NOMO-1 treated with dmso at 0.1 percent for 144 hours (cell line): Measurements from ENCODE around the gene HLA-DMB.

ENCODE experiments used
- DNase-seq: peaks from one replicate; lab custom pipeline; 2025; ENCODE audit not compliant: unreplicated experiment; lab: John Stamatoyannopoulos, UW

The HLA-DMB gene

DNA sequence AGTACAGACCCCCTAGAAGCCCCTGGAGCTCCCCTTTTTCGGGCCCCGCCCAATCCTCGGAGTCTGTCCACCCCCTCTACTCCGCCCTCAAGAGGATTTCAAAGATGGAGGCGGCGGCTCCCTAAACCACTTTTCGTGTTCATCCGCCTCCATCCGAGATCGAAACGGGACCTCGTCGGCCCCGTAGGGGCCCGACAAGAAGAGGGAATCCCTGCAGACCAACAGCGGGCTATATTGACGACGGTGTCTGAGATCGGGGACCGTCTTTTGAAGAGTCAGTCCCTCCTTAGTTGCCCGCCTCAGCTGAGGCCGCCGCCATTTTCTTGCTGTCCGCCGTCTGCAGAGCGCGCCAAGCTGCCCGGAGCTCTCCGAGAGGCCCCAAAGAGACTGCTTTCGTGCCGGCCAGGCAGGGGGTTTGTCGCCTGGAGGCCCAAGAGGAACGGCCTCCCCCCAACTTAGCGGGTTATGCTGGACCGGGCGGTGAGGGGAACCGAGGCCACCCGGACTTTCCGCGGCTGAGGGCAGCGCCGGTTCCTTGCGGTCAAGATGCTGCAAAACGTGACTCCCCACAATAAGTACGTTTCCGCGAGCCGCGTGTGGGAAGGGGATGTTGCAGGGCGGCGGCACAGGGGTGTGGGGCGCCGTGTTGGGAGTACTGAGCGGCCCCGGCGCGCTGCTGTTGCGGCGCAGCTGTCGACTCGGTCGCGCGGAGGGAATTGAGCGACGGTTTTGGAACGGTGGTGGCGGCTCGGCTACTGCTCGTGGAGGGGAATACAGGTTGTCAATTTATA lies 31.7 kb upstream of the HLA-DMB start:
- peak; percentile 88 for DNase-seq

DNA sequence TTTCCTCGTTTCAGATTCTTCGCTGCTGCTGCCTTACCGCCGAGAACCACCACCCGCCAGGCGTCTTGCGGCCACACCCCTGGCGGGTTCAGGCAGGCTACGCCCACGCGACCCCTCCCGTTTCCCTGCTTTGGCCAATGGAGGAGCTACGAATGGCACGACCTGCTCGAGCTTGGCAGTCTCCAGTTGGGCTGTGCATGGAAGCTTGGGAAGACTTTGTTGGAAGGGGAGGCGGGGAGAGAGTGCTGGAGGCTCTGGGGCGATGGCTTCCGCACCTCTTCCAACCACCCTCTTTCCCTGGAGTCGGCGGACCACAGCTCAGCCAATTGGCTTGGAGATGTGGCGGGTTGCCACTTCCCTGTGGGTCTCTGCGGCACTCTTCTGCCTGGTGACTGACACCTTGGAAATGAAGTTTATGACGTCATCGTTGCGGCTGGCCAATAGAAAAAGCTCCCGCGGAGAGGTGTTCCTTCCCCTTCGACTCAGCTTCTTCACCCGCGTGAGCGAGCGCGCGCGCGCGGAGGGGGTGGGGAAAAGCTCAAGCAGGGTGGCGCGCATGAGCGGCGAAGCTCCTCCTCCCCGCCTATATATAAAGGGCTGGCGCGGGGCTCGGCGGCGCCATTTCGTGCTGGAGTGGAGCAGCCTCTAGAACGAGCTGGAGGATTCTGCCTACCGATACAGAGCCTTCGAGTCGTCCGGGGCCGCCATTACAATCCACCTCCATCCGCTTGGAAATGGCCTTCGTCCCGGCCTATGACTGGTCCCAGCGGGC lies 30.9 kb upstream of the HLA-DMB start:
- DNase-seq, result peak; percentile 100

DNA sequence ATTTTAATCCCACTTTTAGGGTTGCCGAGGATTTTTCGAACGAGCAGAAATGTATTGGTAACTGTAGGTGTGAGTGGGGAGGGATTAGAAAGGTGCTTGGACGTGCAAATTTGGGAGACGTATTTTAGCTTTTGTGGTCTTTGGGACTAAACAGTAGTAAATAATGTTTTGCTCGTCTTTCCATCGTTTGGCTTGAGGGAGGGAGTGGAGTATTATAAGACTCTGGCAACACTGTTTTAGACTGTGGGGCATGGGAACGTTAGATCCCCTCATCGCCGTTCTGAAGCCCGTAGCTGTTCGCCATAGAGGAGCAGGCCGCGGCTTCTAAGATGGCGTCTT lies 30.4 kb upstream of the HLA-DMB start:
- no peak for DNase-seq

DNA sequence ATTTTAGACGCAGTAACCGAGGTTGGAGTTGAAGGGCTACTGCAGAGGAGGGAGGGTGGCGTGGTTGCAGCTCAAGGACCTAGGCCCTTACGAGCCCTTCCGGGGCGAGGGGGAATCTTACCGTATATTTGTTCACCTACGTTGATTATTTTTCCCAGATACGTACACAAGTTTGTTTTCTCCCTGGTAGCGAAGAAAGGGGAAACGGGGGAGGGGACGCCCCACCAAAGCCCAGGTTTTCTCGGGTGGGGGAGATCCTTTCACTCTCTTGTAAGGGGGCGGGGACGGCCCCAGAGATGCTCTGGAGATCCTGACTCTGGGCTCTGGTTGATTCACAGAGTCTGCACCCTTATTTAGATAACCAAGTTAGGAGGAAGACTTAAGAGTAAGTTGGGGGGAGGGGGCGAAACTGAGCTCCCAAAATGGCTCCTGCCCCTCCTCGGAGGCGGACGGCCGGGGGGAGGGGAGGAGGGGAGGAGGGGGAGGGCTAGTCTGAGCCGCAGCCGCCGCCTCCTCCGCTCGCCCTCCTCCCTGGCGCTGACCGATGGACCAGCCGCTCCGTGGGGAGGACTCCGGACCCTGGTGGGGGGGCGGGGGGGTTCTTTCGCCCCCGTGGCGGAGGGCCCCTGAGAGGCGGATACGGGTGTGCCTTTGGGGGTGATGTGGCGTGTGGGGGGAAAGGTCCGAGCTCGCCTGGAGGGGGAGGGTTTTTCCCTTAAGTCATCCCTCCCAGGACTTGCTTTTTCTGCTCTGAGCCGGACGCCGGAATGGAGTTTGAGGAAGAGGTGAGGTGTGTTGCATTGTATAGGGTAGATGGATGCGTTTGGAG lies 29.8 kb upstream of the HLA-DMB start:
- DNase-seq, result peak; percentile 60

DNA sequence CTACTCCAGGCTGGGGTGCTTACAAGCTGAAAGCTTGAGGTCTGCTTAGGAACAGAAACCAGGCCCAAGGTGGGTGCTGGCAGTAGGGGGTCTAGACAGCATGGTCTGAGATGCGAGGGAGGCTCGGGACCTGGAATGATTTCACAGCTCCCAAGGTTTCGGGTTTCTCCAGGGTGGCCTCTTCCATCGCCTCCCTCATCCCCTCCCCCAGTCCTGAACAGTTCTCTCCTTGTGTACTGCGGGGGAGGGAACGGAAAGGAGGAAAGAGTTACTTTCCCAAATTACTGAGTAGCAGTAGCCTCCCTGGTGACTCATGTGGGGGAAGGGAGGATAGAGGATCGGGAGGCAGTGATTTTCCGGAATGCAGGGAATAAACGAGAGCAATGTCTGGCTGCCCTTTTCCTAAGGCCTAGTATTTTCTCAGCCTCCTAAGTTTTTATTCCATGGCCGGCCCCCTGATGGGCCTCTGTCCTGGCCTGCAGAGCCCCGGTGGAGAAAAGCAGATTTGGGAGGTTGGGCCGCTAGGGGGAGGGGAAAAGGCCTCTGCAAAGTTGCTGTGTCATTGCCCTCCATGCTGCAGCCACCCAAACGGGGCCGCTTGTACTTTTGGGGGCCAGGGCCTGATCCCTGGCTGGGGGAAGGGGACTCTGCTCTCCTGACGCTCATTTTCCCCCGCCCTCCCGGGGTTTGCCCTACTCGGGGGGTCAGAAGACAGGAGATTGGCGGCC lies 29.0 kb upstream of the HLA-DMB start:
- peak; percentile 88 for DNase-seq

DNA sequence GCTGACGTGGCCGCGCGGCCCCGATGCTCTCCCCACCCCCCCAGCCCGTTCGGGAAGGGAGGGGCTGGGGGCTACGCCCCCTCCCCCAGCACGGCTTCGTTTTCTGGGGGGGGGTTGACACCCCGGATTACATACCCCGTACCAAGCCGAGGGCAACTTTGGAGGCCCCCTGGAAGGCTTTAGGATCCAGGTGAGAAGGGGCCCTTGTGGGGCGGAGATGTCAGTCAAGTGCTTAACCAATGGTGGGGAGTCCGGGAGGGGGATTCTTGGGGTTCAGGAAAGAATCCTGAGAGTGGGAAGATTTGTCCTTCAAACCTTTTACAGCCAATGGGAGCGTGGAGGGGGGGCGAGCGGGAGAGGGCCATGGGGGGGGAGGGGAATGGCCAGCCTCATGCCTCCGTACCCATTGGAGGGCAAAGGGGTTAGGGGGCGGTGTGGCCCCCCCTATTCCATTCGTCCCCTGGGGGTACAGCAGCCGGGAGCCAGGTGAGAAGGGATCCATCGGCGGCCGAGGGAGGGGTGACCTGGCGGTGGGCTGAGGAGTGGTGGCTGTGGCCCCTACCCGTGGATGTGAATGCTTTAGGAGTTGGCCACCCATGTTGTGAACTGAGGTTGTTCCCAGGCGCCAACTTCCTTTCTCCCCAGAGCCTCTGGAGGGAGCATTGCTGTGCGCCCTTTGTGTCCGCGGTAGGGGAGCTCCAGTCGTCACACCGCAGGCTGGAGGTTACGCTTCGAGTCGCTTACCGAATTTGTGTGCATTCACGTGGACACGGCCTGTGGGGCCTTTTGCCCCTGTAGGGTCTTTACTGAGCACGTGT lies 28.2 kb upstream of the HLA-DMB start:
- DNase-seq, result peak; percentile 67

DNA sequence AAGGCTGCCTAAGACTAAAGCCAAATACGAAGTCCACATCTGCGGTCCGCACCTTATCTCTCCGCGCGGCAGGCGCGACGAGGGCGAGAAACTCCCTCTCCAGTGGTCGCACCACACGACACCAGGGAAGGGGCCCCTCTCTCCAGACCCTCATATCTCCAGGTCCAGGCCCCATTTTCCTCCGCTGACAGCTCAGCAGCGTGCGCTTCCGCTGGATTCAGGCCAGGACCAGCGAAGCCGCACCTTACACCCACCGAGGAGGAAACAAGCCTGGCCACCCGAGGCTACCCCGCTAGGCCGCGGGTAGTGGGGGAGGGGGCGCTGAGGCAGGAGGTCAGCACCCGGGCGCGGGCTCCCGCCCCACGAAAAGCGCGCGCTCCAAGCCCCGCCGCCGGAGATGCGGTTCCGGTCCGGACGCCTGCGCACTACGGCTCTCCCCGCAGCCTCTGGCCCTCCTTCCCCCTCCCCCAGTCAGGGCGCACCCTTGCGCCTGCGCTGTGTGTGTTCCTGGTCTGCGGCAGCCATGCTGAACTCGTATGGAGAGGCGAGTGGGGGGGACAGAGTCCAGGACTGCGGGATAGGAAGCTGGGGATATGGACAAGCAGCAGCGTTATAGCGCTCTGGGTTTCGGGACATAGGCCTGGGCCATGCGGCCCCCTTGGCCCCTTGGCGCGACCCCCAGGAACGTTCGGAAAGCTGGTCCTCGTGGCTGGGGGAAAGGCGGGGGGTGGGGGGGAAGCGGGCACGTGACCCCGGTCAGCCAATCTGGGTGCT lies 27.5 kb upstream of the HLA-DMB start, which contains the start of gene BRD2:
Gene BRD2 (plus strand): TSS at position 502 of the 774 bp plus-strand sequence. CDS start 4,305 bp downstream, outside the sequence.
- peak; percentile 95 for DNase-seq

DNA sequence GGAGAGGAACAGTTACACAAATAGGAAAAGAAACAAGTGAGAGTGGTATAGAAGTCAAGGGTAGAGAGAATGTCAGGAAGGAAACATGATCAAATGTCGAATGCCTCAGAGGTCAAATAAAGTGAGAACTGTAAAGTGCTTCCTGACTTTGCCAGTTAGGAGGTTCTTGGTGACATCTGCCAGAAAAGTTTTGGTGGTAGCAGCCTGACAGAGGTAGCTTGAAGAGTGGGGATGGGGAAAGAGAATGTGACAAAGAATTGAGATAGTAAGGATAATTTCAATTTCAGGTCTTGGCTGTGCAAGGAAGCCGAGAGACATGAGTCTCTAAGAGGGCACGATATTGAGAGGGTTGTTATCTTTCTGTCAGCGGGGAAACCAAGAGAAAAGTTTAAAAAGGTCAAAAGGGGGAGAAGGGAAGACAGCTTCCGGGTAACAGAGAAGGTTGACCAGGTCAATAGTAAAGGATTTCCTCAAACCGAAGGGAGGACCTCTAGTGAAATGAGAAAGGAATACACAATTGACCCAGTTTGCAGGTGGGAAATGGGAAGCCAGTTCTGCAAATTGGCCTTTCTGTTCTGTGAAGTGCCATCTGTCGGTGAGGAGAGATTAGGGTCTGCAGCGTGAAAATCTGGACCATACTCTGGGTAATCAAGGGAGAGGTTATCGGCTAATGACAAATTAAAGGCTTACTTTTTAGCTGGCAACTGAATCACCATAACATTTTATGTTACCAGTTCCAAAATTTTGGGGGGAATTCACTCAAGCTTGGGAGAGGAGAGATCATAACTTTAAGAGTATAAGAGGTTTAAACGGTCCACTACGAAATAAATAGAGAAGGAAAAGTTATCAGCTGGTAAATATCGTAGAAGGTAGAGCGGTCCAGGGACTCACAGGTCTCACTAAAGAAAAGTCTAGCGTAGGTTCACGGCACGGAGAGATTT lies 26.6 kb upstream of the HLA-DMB start:
- DNase-seq, result peak; percentile 49

DNA sequence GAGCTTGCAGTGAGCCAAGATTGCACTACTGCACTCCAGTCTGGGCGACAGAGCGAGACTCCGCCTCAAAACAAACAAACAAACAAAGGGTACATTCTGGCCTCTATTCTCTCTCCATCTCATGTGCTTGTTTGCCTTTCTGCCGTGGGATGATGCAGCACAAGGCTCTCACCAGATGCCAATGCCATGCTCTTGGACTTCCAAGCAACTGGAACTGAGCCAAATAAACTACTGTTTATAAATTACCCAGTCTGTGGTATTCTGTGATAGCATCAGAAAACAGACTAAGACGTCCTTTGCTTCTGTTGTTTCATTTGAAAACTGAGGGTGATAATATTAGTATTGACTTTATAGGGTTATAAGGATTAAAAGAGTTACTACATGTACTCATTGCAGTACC lies 23.9 kb upstream of the HLA-DMB start:
- DNase-seq, result no peak

DNA sequence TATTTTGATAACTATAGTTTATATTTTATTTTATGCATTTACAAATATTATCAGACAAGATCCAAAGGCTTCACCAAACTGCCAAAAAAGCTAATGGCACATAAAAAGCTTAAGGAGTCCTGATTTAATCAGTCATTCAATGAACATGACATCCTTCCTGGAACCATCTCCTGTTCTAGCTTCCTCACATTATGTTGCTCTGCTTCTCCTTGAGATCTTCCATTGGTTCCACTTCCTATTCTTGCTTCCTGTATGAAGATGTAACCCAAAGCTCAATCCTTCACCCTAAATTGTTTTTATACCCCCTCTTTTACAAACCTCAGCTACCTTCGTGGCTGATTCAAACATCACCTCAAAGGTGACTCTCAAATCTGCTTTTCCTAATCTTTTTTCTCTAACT lies 23.0 kb upstream of the HLA-DMB start:
- DNase-seq, result no peak

DNA sequence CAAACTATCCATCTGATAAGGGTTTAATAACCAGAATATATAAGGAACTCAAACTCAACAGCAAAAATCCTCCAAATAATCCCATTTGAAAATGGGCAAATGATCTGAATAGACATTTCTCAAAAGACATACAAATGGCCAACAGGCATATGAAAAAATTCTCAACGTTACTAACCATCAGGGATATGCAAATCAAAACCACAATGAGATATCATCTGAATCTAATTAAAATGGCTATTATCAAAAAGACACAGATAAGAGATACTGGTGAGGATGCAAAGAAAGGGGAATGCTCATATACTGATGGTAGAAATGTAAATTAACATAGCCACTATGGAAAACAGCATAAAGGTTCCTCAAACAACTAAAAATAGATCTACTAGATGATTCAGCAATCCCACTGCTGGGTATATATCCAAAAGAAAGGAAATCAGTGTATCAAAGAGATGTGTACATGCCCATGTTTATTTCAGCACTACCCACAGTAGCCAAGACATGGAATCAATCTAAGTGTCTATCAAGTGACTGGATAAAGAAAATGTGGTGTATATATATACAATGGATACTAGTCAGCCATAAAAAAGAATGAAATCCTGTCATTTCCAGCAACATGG lies 21.5 kb upstream of the HLA-DMB start:
- DNase-seq, result no peak

DNA sequence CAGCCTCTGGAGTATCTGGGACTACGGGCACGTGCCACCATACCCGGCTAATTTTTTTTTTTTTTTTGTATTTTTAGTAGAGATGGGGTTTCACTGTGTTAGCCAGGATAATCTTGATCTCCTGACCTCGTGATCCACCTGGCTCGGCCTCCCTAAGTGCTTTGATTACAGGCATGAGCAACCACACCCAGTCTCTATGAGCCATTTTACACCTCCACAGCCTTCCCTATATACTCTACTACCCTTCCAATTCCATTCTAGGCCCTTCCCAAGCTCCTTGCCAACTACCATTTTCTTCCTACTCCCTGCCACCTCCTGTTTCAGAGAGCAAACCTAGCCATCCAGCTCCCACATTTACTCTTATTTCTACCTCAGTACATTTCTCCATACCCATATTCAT lies 19.7 kb upstream of the HLA-DMB start:
- DNase-seq, result no peak

DNA sequence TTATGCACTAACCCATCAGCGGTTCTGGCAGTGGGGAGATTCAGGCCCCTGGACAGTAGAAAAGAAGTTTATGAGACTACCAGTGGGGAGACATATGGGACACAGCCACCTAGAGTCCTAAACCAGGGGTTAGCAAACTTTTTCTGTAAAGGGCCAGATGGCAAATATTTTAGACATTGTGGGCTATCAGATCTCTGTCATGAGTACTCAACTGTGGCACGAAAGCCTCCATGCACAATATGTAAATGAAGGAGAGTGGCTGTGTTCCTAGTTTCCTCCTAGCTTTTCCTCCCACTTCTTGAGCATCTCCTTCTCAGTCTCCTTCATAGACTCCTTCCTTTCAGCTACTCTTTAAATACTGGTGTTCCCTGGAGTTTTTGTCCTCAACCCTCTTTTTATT lies 15.3 kb upstream of the HLA-DMB start:
- DNase-seq, result no peak

DNA sequence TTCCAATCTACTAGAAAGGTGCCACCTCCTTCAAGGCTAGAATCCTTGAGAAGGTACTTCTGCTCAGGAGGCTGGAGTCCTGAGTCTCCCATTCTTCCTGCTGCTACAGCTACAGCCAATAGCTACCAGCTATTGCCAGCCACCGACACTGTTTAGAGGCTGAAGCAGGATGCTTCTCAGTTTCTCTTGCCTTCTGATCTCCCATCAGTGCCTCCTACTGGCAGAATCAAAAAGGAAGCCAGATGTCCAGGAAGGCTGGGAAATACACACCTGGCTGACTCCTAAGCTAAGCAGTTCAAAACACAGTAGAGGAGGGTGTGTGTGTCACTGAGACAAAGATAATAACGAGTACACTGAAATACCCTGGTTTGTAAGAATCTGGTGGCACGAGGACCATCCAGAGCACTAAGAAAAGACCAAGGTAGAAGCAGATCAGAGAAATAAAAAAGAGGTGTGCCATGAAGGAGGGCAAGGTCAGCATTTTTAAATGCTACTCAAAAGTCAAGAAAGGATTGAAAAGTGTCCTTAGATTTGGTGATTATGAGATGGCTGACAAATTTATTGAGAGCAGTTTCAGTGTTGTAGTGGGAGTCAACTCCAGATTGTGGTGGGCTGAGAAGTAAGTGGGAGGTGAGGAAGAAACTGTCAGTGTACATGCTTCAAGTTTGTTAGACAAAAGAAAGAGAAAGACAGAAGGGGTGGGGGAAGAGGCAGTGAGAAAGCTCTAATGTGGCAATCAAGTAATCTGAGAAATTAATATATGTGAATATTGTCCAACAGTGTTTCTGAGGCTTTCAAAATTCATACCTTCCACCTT lies 14.4 kb upstream of the HLA-DMB start:
- no peak for DNase-seq

DNA sequence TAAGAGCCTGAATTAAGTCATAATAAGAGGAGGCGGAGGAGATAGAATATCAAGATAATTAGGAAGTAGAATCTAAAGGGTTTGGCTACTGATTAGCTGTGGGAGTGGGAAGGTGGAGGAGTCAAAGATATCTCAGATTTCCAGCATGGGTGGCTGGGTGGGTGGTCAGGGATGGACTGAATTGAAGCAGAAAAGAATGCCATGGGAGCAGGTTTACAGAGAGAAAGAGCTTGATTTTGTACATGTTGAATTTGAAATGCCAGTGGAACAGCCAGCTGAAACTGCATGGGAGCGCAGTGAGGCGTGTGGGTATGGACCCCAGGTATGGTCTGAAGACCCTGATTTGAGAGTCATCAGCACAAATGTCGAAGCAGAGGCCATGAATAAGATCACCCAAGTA lies 13.4 kb upstream of the HLA-DMB start:
- no peak for DNase-seq

DNA sequence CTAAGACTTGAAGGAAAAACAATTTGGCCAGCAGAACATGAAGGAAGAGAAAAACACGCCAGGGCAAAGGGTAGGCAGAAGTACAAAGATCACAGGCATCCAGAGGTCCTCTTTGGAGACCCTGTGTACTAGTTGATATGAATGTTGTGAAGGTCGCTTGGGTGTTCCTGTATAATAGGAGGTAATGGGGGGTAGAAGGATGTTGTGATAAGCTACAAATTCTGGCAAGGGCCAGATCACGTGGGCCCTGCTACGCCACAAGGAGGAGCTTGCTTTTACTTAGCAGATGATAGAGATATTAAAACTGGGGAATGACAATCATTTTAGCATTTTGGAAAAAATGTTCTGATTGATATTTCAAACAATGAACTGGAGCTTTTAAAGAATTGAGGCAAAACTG lies 12.9 kb upstream of the HLA-DMB start:
- no peak for DNase-seq
